Tibial artery (tissue), 4 donors: ENCODE data around the gene PXDC1.

Source experiments
- DNase-seq, 2 donors: peaks; one replicate each; pipeline ENCODE4 v3.0.0-alpha.2; 2019
- H3K27ac ChIP-seq, 2 donors: fragments of 200-600 bp; sonication (generic) in 1 of 2; 1 replicate in 1 of 2; 2 replicates in 1 of 2; pipeline ENCODE4 v1.5.1; 2018 to 2019; ENCODE audit warnings: mild to moderate bottlenecking in 1 of 2
- H3K27me3 ChIP-seq, 2 donors: fragments of 200-600 bp; sonication (generic) in 1 of 2; one replicate each; pipeline versions ENCODE4 v1.5.1 to v1.6.0; 2016 to 2019
- H3K36me3 ChIP-seq, 3 donors: fragments of 200-600 bp; sonication (generic) in 2 of 3; one replicate each; pipeline ENCODE4 v1.5.1; 2016 to 2019; ENCODE audit warnings: mild to moderate bottlenecking in 2 of 3
- H3K4me1 ChIP-seq, 4 donors: fragments of 200-600 bp; sonication (generic) in 2 of 4; 1 replicate in 3 of 4; 2 replicates in 1 of 4; pipeline ENCODE4 v1.5.1; 2016 to 2019
- H3K4me3 ChIP-seq, 2 donors: fragments of 200-600 bp; sonication (generic) in 1 of 2; 1 replicate in 1 of 2; 2 replicates in 1 of 2; pipeline ENCODE4 v1.5.1; 2018 to 2019; ENCODE audit warnings: mild to moderate bottlenecking in 2 of 2
- H3K9me3 ChIP-seq, 3 donors: fragments of 200-600 bp; sonication (generic) in 1 of 3; one replicate each; pipeline ENCODE4 v1.5.1; 2016 to 2019
- intact Hi-C: fragments of 100-400 bp; cut with DNase I; formaldehyde crosslinking; loops from one replicate; pipeline ENCODE4 v1.15.0; 2023; ENCODE audit warnings: low total_unique reads
- TF ChIP-seq, protein P1 (sequence below), 2 experiments: fragments of 200-600 bp in 1 of 2; fragments of 450-650 bp in 1 of 2; IDR thresholded peaks; one replicate each; pipeline ENCODE4 v1.5.1; 2017 to 2019; ENCODE audit warnings: antibody characterized with exemption in 2 of 2, mild to moderate bottlenecking in 1 of 2, moderate library complexity in 1 of 2

The PXDC1 gene

DNA sequence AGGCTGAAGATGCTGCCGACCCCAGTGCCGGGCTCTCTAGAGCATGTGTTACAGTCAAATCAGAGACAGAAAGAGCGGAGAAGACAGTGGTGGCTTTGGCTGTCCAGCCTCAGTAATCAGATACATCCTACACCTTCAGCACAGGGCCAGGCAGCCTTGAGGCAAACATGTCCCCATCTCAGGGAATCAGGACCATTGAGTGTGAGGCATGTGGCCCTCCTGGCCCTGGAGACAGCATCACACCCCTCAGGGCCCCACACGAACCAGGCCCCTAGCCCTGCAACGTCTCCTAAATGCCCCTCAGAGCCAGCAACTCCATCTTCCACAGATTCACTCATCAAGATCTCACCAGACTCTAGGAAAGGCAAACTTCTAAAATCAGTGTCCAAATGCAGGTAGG is 24.5 kb downstream of the PXDC1 start:
- peaks cover 22 to 79% (median 72%) of the 10 kb centered on the region in 3 donors for H3K36me3 ChIP-seq
- TF ChIP-seq, protein P1, sequence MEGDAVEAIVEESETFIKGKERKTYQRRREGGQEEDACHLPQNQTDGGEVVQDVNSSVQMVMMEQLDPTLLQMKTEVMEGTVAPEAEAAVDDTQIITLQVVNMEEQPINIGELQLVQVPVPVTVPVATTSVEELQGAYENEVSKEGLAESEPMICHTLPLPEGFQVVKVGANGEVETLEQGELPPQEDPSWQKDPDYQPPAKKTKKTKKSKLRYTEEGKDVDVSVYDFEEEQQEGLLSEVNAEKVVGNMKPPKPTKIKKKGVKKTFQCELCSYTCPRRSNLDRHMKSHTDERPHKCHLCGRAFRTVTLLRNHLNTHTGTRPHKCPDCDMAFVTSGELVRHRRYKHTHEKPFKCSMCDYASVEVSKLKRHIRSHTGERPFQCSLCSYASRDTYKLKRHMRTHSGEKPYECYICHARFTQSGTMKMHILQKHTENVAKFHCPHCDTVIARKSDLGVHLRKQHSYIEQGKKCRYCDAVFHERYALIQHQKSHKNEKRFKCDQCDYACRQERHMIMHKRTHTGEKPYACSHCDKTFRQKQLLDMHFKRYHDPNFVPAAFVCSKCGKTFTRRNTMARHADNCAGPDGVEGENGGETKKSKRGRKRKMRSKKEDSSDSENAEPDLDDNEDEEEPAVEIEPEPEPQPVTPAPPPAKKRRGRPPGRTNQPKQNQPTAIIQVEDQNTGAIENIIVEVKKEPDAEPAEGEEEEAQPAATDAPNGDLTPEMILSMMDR (IDR thresholded peaks at IDR 0.05): no peak
- H3K4me1 ChIP-seq: peaks cover 0 to 100% (median 80%) of the 10 kb centered on the region in 4 donors
- H3K9me3 ChIP-seq: no peaks in the 10 kb centered on the region
- H3K4me3 ChIP-seq: no peak overlapping the region
- DNase-seq: peak in 1 of 2 donors; percentile 27
- no peaks in the 10 kb centered on the region for H3K27me3 ChIP-seq
- peak overlapping the region; percentile 64 to 75 for H3K27ac ChIP-seq
- intact Hi-C loops: loop anchor here (5.0 kb wide), 1 partner anchor 270 kb away; the partner anchor contains the start of gene SLC22A23

DNA sequence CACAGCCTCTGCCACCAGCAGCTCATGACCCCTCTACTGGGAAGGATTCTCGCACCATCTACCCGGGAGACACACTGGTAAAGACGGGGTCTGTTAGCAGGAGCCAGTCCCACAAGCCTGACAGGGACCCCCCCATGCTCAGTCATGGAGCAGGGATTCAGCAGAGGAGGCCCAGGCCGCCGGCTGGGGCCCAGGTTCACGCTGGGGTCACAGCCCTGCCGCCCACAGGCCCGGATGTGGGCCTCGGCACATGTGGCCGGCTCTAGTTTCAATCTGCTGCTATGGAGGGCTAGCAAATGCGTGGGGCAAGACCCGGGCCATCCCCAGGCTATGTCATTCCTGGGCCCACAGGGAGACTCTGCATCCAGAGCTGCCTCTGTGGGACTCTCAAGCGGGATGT is 25.1 kb downstream of the PXDC1 start:
- no peak overlapping the region for H3K4me3 ChIP-seq
- H3K36me3 ChIP-seq: peaks cover 28 to 85% (median 79%) of the 10 kb centered on the region in 3 donors
- no peaks in the 10 kb centered on the region for H3K9me3 ChIP-seq
- intact Hi-C loops: loop anchor here (5.0 kb wide), 1 partner anchor 269 kb away; the partner anchor contains the start of gene SLC22A23
- TF ChIP-seq, protein P1 (IDR thresholded peaks at IDR 0.05): no peak
- H3K27ac ChIP-seq: peak overlapping the region; percentile 64 to 75
- peak in 1 of 2 donors; percentile 63 for DNase-seq
- peaks cover 0 to 98% (median 78%) of the 10 kb centered on the region in 4 donors for H3K4me1 ChIP-seq
- H3K27me3 ChIP-seq: no peaks in the 10 kb centered on the region

DNA sequence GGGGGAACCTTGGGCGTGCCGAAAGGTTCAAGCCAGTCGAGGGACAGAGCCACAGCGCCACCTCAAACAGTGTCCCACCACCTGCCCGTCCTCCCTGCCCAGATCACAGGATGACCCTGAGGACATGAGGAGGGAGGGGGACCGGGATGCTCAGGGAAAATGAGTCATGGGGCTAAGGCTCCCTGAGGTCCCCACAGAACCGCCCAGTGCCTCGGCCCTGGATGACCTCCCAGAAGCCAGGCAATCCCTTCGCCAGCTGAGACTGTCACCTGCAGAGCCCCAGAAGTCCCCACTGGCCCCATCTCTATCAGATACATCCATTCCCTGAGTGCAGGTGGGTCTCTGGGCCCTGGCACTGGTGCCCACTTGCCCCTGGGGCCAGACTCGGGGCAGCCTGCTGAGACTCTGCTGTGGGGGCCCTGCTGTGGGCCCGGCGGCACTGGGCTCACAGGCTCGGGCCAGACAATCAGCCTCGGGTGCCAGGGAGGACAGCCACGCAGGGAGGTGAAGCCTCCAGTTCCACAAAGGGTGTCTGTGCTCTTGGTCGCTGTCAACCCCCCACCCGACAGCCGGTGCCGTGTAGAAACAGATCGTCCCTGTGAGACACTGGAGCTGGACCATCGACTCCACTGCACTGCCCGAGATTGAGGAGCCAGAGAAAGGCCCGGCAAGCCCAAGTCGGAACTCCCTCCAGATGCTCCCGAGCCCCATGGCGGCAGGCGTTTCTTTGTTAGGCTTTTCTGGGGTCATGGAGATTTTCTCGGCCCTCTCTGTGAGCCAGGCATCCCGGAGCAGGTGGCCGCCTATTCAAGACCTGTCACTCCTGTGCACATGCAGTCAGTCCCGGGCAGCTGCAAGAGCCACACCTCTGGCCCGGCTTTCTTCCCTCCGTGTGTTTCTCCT is 26.1 kb downstream of the PXDC1 start:
- peak; percentile 22 to 71 for DNase-seq
- Histone ChIP-seq H3K9me3 (no peaks in the 10 kb centered on the region), H3K36me3 (peaks cover 31 to 88% (median 80%) of the 10 kb centered on the region in 3 donors), H3K4me3 (no peak overlapping the region), H3K27me3 (no peaks in the 10 kb centered on the region), H3K4me1 (peaks cover 0 to 88% (median 72%) of the 10 kb centered on the region in 4 donors), H3K27ac (peak overlapping the region; percentile 64 to 75)
- TF ChIP-seq, protein P1 (IDR thresholded peaks at IDR 0.05): no peak
- intact Hi-C loops: loop anchor here (5.0 kb wide), 1 partner anchor 268 kb away; the partner anchor contains the start of gene SLC22A23

DNA sequence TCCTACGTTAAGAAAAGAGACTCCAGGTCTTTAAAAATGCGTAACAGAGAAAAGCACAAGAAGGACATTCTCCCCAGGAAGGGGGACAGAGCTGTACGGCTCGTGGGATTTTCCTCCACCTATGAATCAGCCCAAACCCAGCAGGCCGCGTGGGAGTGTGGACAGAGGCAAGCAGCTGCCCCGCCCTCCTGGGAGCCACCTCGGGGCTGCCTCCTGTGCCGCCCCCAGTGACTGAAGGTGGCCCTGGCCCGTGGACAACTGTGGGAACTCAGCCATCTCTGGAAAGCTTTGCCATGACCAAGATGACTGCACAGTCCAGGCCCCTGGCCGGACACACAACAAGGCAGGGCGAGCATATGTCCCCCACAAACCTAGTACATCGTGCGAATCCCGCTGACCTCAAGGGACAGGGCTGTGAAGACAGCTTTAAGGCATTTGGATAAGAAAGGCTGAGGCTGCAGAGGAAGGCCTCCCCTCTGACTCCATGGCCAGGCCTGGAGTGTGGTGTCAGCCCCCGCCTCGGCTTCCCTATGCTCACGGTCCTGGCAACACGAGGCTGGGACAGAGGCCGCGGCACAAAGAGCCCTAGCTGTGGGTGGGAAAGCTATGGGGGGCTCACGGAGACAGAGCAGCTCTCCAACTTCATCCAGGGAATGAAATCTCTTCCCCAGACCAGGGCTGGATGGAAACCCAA is 26.9 kb downstream of the PXDC1 start:
- peaks cover 0 to 80% (median 65%) of the 10 kb centered on the region in 4 donors for H3K4me1 ChIP-seq
- no peaks in the 10 kb centered on the region for H3K27me3 ChIP-seq
- peaks cover 31 to 83% (median 77%) of the 10 kb centered on the region in 3 donors for H3K36me3 ChIP-seq
- no peak overlapping the region for H3K4me3 ChIP-seq
- H3K27ac ChIP-seq: peak overlapping the region; percentile 64 to 75
- H3K9me3 ChIP-seq: no peaks in the 10 kb centered on the region
- TF ChIP-seq, protein P1 (IDR thresholded peaks at IDR 0.05): no peak
- intact Hi-C loops: loop anchor here (5.0 kb wide), 1 partner anchor 267 kb away; the partner anchor contains the start of gene SLC22A23
- peak; percentile 48 to 89 for DNase-seq

DNA sequence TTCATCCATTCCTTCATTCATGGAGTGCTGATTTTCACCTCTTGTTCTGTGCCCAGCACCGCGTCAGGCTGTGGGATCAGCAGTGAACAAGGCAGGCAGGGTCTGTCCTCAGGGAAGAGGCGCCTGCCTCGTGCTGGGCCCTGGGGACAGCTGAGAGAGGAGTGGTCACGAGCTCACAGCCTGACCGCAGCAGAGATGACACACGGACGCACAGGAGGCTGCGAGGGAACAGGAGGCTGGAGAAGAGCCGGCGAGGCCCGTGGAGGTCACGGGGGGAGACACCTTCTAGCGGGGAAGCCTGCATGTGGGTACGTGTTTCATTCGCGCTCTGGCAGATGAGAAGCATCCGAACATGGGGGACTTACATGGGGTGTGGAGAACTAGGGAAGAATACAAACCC is 27.5 kb downstream of the PXDC1 start:
- H3K27ac ChIP-seq: peak overlapping the region; percentile 64 to 75
- H3K36me3 ChIP-seq: peaks cover 37 to 81% (median 78%) of the 10 kb centered on the region in 3 donors

More for the DNA sequence above, 27.5 kb downstream of the PXDC1 start:
- peak; percentile 19 to 72 for DNase-seq
- Histone ChIP-seq H3K9me3 (no peaks in the 10 kb centered on the region), H3K4me3 (no peak overlapping the region), H3K27me3 (no peaks in the 10 kb centered on the region), H3K4me1 (peaks cover 0 to 74% (median 60%) of the 10 kb centered on the region in 4 donors)
- intact Hi-C loops: no loop called here
- TF ChIP-seq, protein P1 (IDR thresholded peaks at IDR 0.05): no peak
